DOHH2 (cell line): Measurements from ENCODE around the gene LIFR.

ENCODE experiments used
- CTCF ChIP-seq: fragments of 200-600 bp; sonication (generic); IDR thresholded peaks from one replicate; pipeline ENCODE4 v1.5.1; 2014; ENCODE audit warnings: antibody characterized with exemption, mild to moderate bottlenecking, low read depth, low read length; ENCODE audit not compliant: poor library complexity, severe bottlenecking
- EZH2phosphoT487 ChIP-seq: fragments of 200-600 bp; sonication (generic); IDR thresholded peaks from 2 replicates; pipeline ENCODE4 v1.6.1; 2017; ENCODE audit warnings: borderline replicate concordance, mild to moderate bottlenecking, antibody characterized with exemption, low read length, moderate library complexity, mixed read lengths

- TF ChIP-seq CTCF (no peak), EZH2phosphoT487 (no peak)
Measured at GRCh38 chr5:38581597-38581996, 25.2 kb upstream of the LIFR start.
